ENCODE results near the gene CDC45. TPM values are rescaled to one million over a fixed set of nuclear protein-coding genes. Genes with fewer than 3 reads are reported as not detected.

CDC45 gene
- total RNA-seq, 1 donor from 2014 or later = 2.2 TPM

DNA sequence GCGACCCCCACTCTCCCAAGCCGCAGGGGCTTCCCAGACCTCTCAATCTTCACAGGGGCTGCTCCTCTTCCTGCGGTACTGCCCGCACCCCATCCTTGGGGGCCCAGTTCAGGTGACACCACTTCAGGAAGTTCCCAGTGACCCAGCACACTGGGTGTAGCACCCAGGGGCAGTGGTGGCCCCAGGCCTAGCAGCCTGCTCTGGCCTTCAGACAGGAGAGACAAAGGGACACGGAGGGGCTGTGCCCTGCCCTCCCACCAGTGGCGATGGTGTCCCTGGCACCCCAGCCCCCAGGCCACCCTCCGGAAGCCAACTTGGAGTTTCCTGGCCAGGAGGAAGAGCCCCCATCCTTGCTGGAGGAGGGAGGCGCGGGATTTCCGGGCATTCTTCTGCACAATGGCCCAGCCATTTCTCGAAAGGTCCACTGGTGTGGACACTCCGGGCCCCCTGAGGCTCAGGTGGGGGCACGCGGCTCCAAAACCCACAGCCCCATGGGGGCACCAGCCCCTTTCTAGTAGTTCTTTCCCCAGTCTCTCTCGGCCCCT lies 45.5 kb downstream of the CDC45 start:
- DNase-seq (ENCODE audit: low spot score) = peak; percentile 68
- Mint-ChIP-seq H3K27me3 (ENCODE audit: low read depth) (peaks cover 21% of the 10 kb centered on the region), H3K4me3 (ENCODE audit: unreplicated experiment) (peak overlapping the region; percentile 67), H3K27ac (ENCODE audit: unreplicated experiment) (no peak overlapping the region), H3K4me1 (ENCODE audit: low read depth) (peaks cover 13% of the 10 kb centered on the region), H3K36me3 (ENCODE audit: low read depth) (no peaks in the 10 kb centered on the region), H3K9me3 (ENCODE audit: low read depth) (no peaks in the 10 kb centered on the region)
- no peak for TF ChIP-seq CTCF (IDR thresholded peaks at IDR 0.05)

GRCh38 chr22:19525666-19526065 lies 45.9 kb downstream of the CDC45 start:
- TF ChIP-seq CTCF (IDR thresholded peaks at IDR 0.05) = no peak
- peaks cover 21% of the 10 kb centered on the region for H3K27me3 Mint-ChIP-seq (ENCODE audit: low read depth)
- H3K36me3 Mint-ChIP-seq (ENCODE audit: low read depth) = no peaks in the 10 kb centered on the region
- no peak overlapping the region for H3K27ac Mint-ChIP-seq (ENCODE audit: unreplicated experiment)
- H3K4me1 Mint-ChIP-seq (ENCODE audit: low read depth) = peaks cover 13% of the 10 kb centered on the region
- peak; percentile 24 for DNase-seq (ENCODE audit: low spot score)
- no peak overlapping the region for H3K4me3 Mint-ChIP-seq (ENCODE audit: unreplicated experiment)
- no peaks in the 10 kb centered on the region for H3K9me3 Mint-ChIP-seq (ENCODE audit: low read depth)

DNA sequence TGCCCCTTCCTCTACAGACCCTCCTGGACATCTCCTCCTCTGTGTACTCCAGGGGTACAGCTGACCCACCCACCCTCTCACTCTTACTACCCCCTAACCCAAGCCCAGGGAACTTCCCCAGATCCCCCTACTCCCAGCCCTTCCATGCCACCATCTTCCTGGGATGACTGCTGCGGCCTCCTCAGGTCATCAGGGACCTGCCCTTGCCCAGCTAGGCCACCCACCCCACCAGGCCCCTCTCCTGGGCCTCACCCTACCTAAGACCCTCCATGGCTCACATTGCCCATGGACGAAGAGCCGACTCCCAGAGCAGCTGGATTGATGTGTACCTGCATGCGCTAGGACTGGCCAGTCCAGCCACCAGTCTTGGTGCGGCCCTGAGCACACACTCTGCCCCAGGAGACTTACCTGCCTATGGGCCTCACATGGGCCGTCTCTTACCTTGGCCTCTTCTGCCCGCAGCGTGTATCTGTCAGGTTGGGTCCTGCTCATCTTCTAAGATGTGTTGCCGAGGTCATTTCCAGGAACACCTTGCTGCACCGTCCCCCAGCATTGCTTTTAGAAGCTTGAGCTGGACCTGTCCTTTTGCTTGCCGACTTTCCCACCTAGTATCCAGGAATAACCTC lies 46.5 kb downstream of the CDC45 start:
- H3K27me3 Mint-ChIP-seq (ENCODE audit: low read depth) = peaks cover 25% of the 10 kb centered on the region
- H3K36me3 Mint-ChIP-seq (ENCODE audit: low read depth) = no peaks in the 10 kb centered on the region
- peaks cover 13% of the 10 kb centered on the region for H3K4me1 Mint-ChIP-seq (ENCODE audit: low read depth)
- no peak overlapping the region for H3K27ac Mint-ChIP-seq (ENCODE audit: unreplicated experiment)
- TF ChIP-seq CTCF (IDR thresholded peaks at IDR 0.05) = no peak
- no peaks in the 10 kb centered on the region for H3K9me3 Mint-ChIP-seq (ENCODE audit: low read depth)
- H3K4me3 Mint-ChIP-seq (ENCODE audit: unreplicated experiment) = no peak overlapping the region
- DNase-seq (ENCODE audit: low spot score) = peak; percentile 68

- peaks cover 13% of the 10 kb centered on the region for H3K4me1 Mint-ChIP-seq (ENCODE audit: low read depth)
- H3K4me3 Mint-ChIP-seq (ENCODE audit: unreplicated experiment) = no peak overlapping the region
- no peak overlapping the region for H3K27ac Mint-ChIP-seq (ENCODE audit: unreplicated experiment)
- no peak for TF ChIP-seq CTCF (IDR thresholded peaks at IDR 0.05)
- no peaks in the 10 kb centered on the region for H3K9me3 Mint-ChIP-seq (ENCODE audit: low read depth)
- no peaks in the 10 kb centered on the region for H3K36me3 Mint-ChIP-seq (ENCODE audit: low read depth)
- H3K27me3 Mint-ChIP-seq (ENCODE audit: low read depth) = peaks cover 26% of the 10 kb centered on the region
- peak; percentile 56 for DNase-seq (ENCODE audit: low spot score)
These were observed 47.0 kb downstream of the CDC45 start for GRCh38 chr22:19526702-19527111.

GRCh38 chr22:19527321-19527721 lies 47.6 kb downstream of the CDC45 start:
- no peaks in the 10 kb centered on the region for H3K9me3 Mint-ChIP-seq (ENCODE audit: low read depth)
- peak; percentile 71 for DNase-seq (ENCODE audit: low spot score)
- no peak overlapping the region for H3K27ac Mint-ChIP-seq (ENCODE audit: unreplicated experiment)
- H3K27me3 Mint-ChIP-seq (ENCODE audit: low read depth) = peaks cover 26% of the 10 kb centered on the region
- H3K4me3 Mint-ChIP-seq (ENCODE audit: unreplicated experiment) = no peak overlapping the region
- peaks cover 13% of the 10 kb centered on the region for H3K4me1 Mint-ChIP-seq (ENCODE audit: low read depth)
- no peak for TF ChIP-seq CTCF (IDR thresholded peaks at IDR 0.05)
- no peaks in the 10 kb centered on the region for H3K36me3 Mint-ChIP-seq (ENCODE audit: low read depth)

All from chondrocyte (in vitro differentiated cells).